COLO668 (cell line): ENCODE results near the gene CRIP3.

Experiments
- DNase-seq: peaks from one replicate; lab custom pipeline; 2025; ENCODE audit not compliant: unreplicated experiment; lab: John Stamatoyannopoulos, UW

The CRIP3 gene

DNA sequence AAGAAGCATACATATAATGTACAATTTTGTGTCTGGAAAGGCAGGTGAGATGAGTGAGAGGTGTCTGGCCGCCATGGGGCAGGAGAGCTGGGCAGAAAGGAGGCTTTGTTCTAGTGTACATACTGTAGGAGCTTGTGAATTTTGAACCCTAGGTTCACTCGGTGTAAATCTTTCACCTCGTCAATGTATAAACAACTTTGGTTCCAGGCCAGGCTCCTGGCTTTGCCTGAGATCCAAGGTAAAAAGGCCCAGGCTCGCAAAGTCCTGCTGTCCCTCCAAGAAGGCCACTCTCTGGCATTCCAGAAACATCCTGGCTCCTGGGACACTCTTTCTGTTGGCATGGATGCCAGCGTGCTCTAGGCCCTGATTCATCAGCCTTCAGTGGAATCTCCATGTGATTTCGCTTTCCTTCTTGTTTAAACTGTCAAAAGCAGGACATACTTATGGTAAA lies 17.7 kb downstream of the CRIP3 start:
- DNase-seq, result no peak

DNA sequence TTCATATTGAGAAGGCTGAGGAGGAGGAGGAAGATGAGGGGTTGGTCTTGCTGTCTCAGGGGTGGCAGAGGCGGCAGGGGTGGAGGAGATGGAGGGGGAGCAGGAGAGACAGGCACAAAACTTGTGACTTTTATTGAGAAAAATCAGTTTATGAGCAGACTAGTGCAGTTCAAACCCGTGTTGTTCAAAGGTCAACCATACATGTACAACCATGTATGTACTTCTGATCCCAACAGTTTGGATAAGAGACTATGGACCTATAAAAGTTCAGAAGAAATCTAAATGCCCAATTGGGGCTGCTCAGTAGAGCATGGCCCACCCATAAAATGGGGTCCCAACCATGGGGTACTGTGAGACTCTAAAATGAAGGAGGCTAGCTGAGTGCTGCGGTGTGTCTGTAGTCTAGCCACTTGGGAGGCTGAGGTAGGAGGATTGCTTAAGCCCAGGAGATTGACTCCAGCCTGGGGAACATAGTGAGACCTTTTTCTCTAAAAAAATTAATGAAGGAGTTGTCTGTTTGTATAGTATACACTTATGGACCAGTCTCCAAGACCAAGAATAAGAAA lies 18.2 kb downstream of the CRIP3 start:
- DNase-seq, result no peak

- no peak for DNase-seq
Observed at GRCh38 chr6:43287717-43288679, 20.6 kb downstream of the CRIP3 start.

DNA sequence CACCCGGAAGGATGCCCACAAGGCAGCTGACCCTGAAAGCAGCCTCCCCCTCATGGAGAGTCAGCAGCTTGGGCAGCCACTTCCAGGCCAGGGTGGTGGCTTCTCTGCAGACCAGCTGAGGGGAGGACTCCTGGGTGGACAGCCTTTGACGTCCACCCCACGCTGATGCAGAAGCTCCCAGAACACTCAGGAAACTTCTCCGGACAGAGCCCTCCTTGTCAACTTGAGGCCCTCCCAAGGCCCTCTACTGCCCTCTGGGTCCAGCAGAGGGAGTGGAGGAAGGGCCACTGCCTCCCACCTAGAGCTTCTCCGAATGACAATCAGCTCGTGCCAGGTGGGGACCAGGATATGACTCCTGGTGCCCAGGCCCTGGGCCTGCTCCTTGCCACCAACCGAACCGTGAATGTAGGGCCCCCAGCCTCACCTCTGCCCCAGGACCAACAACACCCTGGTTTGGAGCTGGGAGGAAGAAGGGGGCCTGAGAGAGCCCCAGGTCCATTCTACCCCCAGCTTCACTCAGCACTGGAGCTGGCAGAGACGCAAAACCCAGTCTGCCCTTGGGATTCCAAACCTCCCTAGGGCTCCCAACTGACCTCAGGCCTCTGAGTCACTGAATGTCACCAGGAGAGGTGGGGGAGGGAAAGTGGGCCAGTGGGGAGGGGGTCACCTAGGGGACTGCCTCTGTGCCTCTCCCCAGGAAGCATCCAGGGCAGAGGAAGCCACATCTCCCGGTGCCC lies 21.5 kb downstream of the CRIP3 start:
- no peak for DNase-seq

GRCh38 chr6:43286456-43286979 lies 22.1 kb downstream of the CRIP3 start:
- no peak for DNase-seq

GRCh38 chr6:43285832-43286231 lies 22.8 kb downstream of the CRIP3 start:
- DNase-seq, result no peak

GRCh38 chr6:43284991-43285781 lies 23.4 kb downstream of the CRIP3 start:
- DNase-seq, result no peak

DNA sequence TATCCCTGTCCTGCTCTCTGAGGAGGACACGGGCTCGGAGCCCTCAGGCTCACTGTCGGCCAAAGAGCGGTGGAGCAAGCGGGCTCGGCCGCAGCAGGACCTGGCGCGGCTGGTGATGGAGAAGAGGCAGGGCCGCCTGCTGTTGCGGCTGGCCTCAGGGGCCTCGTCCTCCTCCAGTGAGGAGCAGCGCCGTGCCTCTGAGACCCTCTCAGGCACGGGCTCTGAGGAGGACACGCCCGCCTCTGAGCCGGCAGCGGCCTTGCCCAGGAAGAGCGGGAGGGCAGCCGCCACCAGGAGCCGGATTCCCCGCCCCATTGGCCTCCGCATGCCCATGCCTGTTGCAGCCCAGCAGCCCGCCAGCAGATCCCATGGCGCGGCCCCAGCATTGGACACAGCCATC lies 24.7 kb downstream of the CRIP3 start:
- DNase-seq, result peak; percentile 19

- no peak for DNase-seq
Observed at GRCh38 chr6:43283514-43283901, 25.1 kb downstream of the CRIP3 start.

DNA sequence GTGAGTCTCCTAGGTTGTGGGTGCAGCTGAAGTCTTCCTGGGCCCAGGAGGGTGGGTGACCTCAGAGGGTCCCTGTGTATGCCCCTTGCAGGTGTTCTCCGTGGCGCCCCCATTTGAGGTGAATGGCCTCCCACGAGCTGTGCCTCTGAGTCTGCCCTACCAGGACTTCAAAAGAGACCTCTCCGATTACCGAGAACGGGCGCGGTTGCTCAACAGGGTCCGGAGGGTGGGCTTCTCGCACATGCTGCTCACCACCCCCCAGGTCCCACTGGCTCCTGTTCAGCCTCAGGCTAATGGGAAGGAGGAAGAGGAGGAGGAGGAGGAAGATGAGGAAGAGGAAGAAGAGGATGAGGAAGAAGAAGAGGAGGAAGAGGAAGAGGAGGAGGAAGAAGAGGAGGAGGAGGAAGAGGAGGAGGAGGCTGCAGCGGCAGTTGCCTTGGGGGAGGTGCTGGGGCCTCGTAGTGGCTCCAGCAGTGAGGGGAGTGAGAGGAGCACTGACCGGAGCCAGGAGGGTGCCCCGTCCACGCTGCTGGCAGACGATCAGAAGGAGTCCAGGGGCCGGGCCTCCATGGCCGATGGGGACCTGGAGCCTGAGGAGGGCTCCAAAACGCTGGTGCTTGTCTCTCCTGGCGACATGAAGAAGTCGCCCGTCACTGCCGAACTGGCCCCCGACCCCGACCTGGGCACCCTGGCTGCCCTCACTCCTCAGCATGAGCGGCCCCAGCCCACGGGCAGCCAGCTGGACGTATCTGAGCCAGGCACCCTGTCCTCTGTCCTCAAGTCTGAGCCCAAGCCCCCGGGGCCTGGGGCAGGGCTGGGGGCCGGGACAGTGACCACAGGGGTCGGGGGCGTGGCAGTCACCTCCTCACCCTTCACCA lies 25.8 kb downstream of the CRIP3 start:
- DNase-seq, result no peak

DNA sequence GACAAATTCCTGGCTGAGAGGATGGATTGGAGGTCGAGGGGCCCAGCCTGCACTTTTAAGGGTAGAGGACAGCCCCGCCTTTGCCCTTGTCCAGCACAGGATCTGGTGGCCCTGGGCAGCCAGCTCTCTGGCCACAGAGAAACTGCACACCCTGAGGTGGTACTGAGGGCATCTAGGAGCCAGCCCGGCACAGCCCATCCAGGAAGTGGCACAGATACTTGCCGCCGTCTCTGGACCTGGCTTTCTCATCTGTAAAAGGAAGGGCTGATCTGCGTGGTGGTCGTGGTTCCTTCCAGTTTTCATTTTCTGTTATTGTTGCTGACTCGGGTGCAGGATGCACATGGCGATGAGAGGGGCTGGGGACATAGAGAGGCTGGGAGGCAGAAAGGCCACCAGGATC lies 26.6 kb downstream of the CRIP3 start:
- DNase-seq, result no peak

- DNase-seq, result no peak
Observed at GRCh38 chr6:43280234-43280633, 28.4 kb downstream of the CRIP3 start.

GRCh38 chr6:43278524-43279078 lies 30.0 kb downstream of the CRIP3 start:
- DNase-seq, result no peak

- no peak for DNase-seq
Observed at GRCh38 chr6:43277643-43278523, 30.7 kb downstream of the CRIP3 start.

DNA sequence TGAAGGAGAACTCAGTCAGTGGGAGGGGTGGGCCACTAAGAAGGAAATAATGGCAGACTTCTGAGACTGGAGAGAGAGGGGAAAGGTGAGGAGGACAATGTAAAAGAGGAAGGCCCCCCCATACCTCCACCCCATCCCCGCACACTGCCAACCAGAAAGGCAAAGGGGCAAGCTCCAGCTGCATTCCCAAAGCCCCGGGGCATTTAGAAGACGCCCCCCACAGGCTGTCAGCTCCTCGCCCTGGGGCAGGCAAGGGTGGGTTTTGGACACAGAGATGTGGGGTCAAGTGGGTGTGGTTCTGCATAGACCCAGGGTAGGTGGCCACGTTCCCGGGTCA lies 31.4 kb downstream of the CRIP3 start:
- DNase-seq, result no peak

DNA sequence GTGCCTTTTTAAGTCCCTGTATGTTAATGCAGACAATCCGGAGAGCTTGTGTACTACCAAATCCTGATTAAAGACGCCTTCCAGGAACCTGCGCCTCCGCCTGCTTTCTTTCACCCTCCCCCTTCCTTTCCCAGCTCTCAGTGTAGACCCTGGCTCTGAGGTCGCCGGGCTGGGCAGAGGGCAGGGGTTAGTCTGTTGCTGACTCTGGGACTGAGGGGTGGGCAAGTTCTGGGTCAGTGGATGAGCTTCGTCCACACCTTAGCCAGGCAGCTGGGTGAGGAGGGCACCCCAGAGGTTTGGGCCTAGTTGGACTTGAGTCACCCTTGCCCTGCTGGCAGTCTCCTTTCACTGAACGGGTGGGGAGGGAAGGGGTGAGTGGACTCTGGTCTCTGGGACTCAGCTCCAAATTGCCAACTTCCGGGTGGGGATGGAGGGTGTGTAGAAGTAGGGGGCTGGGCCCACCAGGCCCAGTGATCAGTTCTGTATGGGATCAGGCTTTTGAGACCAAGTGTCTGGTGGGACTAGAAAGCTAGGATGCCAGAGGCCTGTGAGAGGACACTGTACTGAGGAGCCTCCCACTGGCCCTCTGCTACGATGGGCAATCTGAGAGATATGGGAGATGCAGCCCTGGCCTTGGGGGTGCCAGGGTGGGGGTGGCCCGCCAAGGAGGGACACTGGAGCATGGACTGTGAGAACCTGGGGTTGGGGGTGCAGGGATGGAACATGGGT lies 31.9 kb downstream of the CRIP3 start:
- DNase-seq, result no peak

- DNase-seq, result no peak
Observed at GRCh38 chr6:43275801-43276576, 32.6 kb downstream of the CRIP3 start.
